ENCODE results near the gene SDK2.
"Not testable (repeated sequence)": the region's sequence is repeated elsewhere in the genome, so short reads cannot be mapped to it uniquely, and the experiment has no call there.

Gene SDK2

GRCh38 chr17:73334771-73335513 lies 309.3 kb downstream of the SDK2 start:
- no peak for FAIRE-seq

- FAIRE-seq = not testable (repeated sequence)
Measured at GRCh38 chr17:73333445-73333844, 310.8 kb downstream of the SDK2 start.

GRCh38 chr17:73331060-73331459 lies 313.2 kb downstream of the SDK2 start:
- FAIRE-seq = no peak

GRCh38 chr17:73327676-73328075 lies 316.6 kb downstream of the SDK2 start:
- FAIRE-seq = no peak

GRCh38 chr17:73325527-73325842 lies 318.8 kb downstream of the SDK2 start:
- no peak for FAIRE-seq

- no peak for FAIRE-seq
Measured at GRCh38 chr17:73324711-73325526, 319.3 kb downstream of the SDK2 start.

GRCh38 chr17:73324160-73324475 lies 320.1 kb downstream of the SDK2 start:
- no peak for FAIRE-seq

GRCh38 chr17:73323409-73324159 lies 320.7 kb downstream of the SDK2 start:
- FAIRE-seq = no peak

GRCh38 chr17:73320601-73321264 lies 323.5 kb downstream of the SDK2 start:
- no peak for FAIRE-seq

GRCh38 chr17:73319766-73320165 lies 324.5 kb downstream of the SDK2 start:
- no peak for FAIRE-seq

GRCh38 chr17:73318836-73319235 lies 325.4 kb downstream of the SDK2 start:
- FAIRE-seq = no peak

GRCh38 chr17:73318427-73318813 lies 325.8 kb downstream of the SDK2 start:
- FAIRE-seq = no peak

GRCh38 chr17:73317513-73318426 lies 326.5 kb downstream of the SDK2 start:
- FAIRE-seq = no peak

GRCh38 chr17:73316919-73317505 lies 327.2 kb downstream of the SDK2 start:
- no peak for FAIRE-seq

GRCh38 chr17:73315471-73315870 lies 328.8 kb downstream of the SDK2 start:
- no peak for FAIRE-seq

GRCh38 chr17:73313526-73314127 lies 330.6 kb downstream of the SDK2 start:
- no peak for FAIRE-seq

GRCh38 chr17:73312887-73313286 lies 331.4 kb downstream of the SDK2 start:
- FAIRE-seq = not testable (repeated sequence)

- FAIRE-seq = no peak
Measured at GRCh38 chr17:73311781-73312641, 332.2 kb downstream of the SDK2 start, which contains the start of gene CDC42EP4. Gene CDC42EP4, minus strand, starts transcription at chr17:73312001. Its CDS starts 25,501 bp downstream, at chr17:73286500.

- FAIRE-seq = no peak
Measured at GRCh38 chr17:73311428-73311780, 332.8 kb downstream of the SDK2 start.

Data from islet of Langerhans (tissue), 1 donor.